ENCODE data around the gene IL2RA. TPM values are rescaled to one million over a fixed set of nuclear protein-coding genes. Genes with fewer than 3 reads are reported as not detected.
"Not testable (repeated sequence)": the region's sequence is repeated elsewhere in the genome, so short reads cannot be mapped to it uniquely, and the experiment has no call there.

Gene IL2RA
- total and polyA plus RNA-seq, 12 donors = 0.19 to 9.1 (median 0.82) TPM

- no peak for TF ChIP-seq CTCF (IDR thresholded peaks at IDR 0.05)
- intact Hi-C loops (cut with DNase I) = loop anchor here (2.0 to 10.0 kb wide), 9 partner anchors 43 to 297 kb away; partner anchors contain the start of gene PFKFB3 (in 3 of the 10)
- H3K4me1 ChIP-seq = peaks cover 0 to 18% (median 10%) of the 10 kb centered on the region in 9 donors
- ATAC-seq (no peak), DNase-seq (no peak)
- WGBS, 2 donors = 72 to 81% methylated on average over 6 of the region's 6 CpGs
- H3K27me3 ChIP-seq = no peaks in the 10 kb centered on the region
- no peak overlapping the region for H3K27ac ChIP-seq
- peaks cover 0 to 100% (median 34%) of the 10 kb centered on the region in 9 donors for H3K36me3 ChIP-seq
- no peaks in the 10 kb centered on the region for H3K9me3 ChIP-seq
- H3K4me3 ChIP-seq = no peak overlapping the region
These were observed 45.9 kb upstream of the IL2RA start for GRCh38 chr10:6108072-6108471.

- Histone ChIP-seq H3K36me3 (peaks cover 0 to 100% (median 33%) of the 10 kb centered on the region in 9 donors), H3K4me1 (peaks cover 0 to 20% (median 6%) of the 10 kb centered on the region in 9 donors)
- H3K27me3 ChIP-seq, DNase-seq, H3K9me3 ChIP-seq, ATAC-seq, H3K27ac ChIP-seq, H3K4me3 ChIP-seq: not testable (repeated sequence)
- intact Hi-C loops (cut with DNase I) = loop anchor here (2.0 to 10.0 kb wide), 9 partner anchors 43 to 297 kb away; partner anchors contain the start of gene PFKFB3 (in 3 of the 10)
- 90 to 91% methylated on average over 3 of the region's 3 CpGs for WGBS, 2 donors
These were observed 45.4 kb upstream of the IL2RA start for GRCh38 chr10:6107616-6108015.

- DNase-seq (no peak), ATAC-seq (peak in 2 of 8 donors; percentile 25 to 30)
- intact Hi-C loops (cut with DNase I) = loop anchor here in 2 of 10 donors (10.0 kb wide), 2 partner anchors 101 to 301 kb away; partner anchors contain the start of gene PFKFB3 (in 1 of the 2)
- 58 to 70% methylated on average over 8 of the region's 8 CpGs for WGBS, 2 donors
- TF ChIP-seq CTCF (IDR thresholded peaks at IDR 0.05) = no peak
- no peaks in the 10 kb centered on the region for H3K27me3 ChIP-seq
- peaks cover 0 to 100% (median 31%) of the 10 kb centered on the region in 9 donors for H3K36me3 ChIP-seq
- peak overlapping the region in 2 of 10 donors; percentile 11 to 36 for H3K27ac ChIP-seq
- H3K4me3 ChIP-seq = no peak overlapping the region
- no peaks in the 10 kb centered on the region for H3K9me3 ChIP-seq
- peaks cover 0 to 22% (median 6%) of the 10 kb centered on the region in 9 donors for H3K4me1 ChIP-seq
These were observed 41.4 kb upstream of the IL2RA start for GRCh38 chr10:6103591-6103990.

- intact Hi-C loops (cut with DNase I) = loop anchor here in 2 of 10 donors (10.0 kb wide), 2 partner anchors 103 to 303 kb away; partner anchors contain the start of gene PFKFB3 (in 1 of the 2)
- peaks cover 0 to 100% (median 34%) of the 10 kb centered on the region in 9 donors for H3K36me3 ChIP-seq
- H3K9me3 ChIP-seq = no peaks in the 10 kb centered on the region
- H3K4me1 ChIP-seq = peaks cover 0 to 22% (median 6%) of the 10 kb centered on the region in 9 donors
- no peak overlapping the region for H3K27ac ChIP-seq
- TF ChIP-seq CTCF (IDR thresholded peaks at IDR 0.05) = no peak
- no peak overlapping the region for H3K4me3 ChIP-seq
- WGBS, 2 donors = 88% methylated on average over 8 of the region's 8 CpGs
- H3K27me3 ChIP-seq = no peaks in the 10 kb centered on the region
- ATAC-seq (peak in 1 of 8 donors; percentile 67), DNase-seq (no peak)
These were observed 40.0 kb upstream of the IL2RA start for GRCh38 chr10:6102128-6102527.

GRCh38 chr10:6101181-6101580 lies 39.0 kb upstream of the IL2RA start:
- no peak for ATAC-seq
- Histone ChIP-seq H3K9me3 (no peaks in the 10 kb centered on the region), H3K36me3 (peaks cover 0 to 94% (median 31%) of the 10 kb centered on the region in 9 donors), H3K27me3 (no peaks in the 10 kb centered on the region), H3K4me1 (peaks cover under 1 to 31% (median 9%) of the 10 kb centered on the region in 9 donors), H3K4me3 (no peak overlapping the region), H3K27ac (no peak overlapping the region)
- WGBS, 2 donors = 86 to 89% methylated on average over 8 of the region's 8 CpGs
- intact Hi-C loops (cut with DNase I) = loop anchor here in 2 of 10 donors (10.0 kb wide), 2 partner anchors 104 to 304 kb away; partner anchors contain the start of gene PFKFB3 (in 1 of the 2)
- no peak for TF ChIP-seq CTCF (IDR thresholded peaks at IDR 0.05)
- DNase-seq = no peak
